GM12878 (cell line): ENCODE results near the gene CD58. TPM values are rescaled to one million over a fixed set of nuclear protein-coding genes. Genes with fewer than 3 reads are reported as not detected.

ENCODE experiments used
- BCL3 ChIP-seq: IDR thresholded peaks from 2 replicates; pipeline ENCODE4 v1.6.1; 2011; ENCODE audit warnings: borderline replicate concordance, low read depth, mild to moderate bottlenecking, moderate library complexity, low read length; ENCODE audit not compliant: insufficient read depth, poor library complexity, severe bottlenecking
- BCLAF1 ChIP-seq: fragments of 450-650 bp; IDR thresholded peaks from 2 replicates; pipeline ENCODE4 v1.6.1; 2017; ENCODE audit warnings: antibody characterized with exemption, mild to moderate bottlenecking, moderate library complexity
- BHLHE40 ChIP-seq, 2 experiments: fragments of 450-650 bp in 1 of 2; IDR thresholded peaks; 2 replicates each; pipeline ENCODE4 v1.6.1; 2011 to 2017; ENCODE audit warnings: low read depth in 2 of 2, borderline replicate concordance in 1 of 2, improper control_type of control experiment in 1 of 2, low read length in 1 of 2, mild to moderate bottlenecking in 1 of 2
- BMI1 ChIP-seq: fragments of 450-650 bp; IDR thresholded peaks from 2 replicates; pipeline ENCODE4 v1.6.1; 2016; ENCODE audit warnings: mild to moderate bottlenecking, moderate library complexity, borderline replicate concordance
- CHD2 ChIP-seq: IDR thresholded peaks from 2 replicates; pipeline ENCODE4 v1.6.1; 2011; ENCODE audit warnings: low read depth, low read length, improper control_type of control experiment, borderline replicate concordance
- HSF1 ChIP-seq: fragments of 150-350 bp; IDR thresholded peaks from 2 replicates; pipeline ENCODE4 v1.6.1; 2014; ENCODE audit warnings: mild to moderate bottlenecking, low read depth, low read length
- MEF2B ChIP-seq: fragments of 450-650 bp; IDR thresholded peaks from 2 replicates; pipeline ENCODE4 v1.6.1; 2018; ENCODE audit warnings: mild to moderate bottlenecking, moderate library complexity; ENCODE audit not compliant: partially characterized antibody, poor library complexity, severe bottlenecking
- MLLT1 ChIP-seq: fragments of 450-650 bp; IDR thresholded peaks from 2 replicates; pipeline ENCODE4 v1.6.1; 2016; ENCODE audit warnings: mild to moderate bottlenecking
- RBBP5 ChIP-seq: fragments of 200-600 bp; sonication (generic); conservative IDR thresholded peaks from 2 replicates; pipeline ENCODE4 v1.6.1; 2016
- TARDBP ChIP-seq: IDR thresholded peaks from 2 replicates; pipeline ENCODE4 v1.6.1; 2016; ENCODE audit warnings: borderline replicate concordance
- WRNIP1 ChIP-seq: IDR thresholded peaks from 2 replicates; pipeline ENCODE4 v1.6.1; 2011; ENCODE audit warnings: low read depth, low read length, improper control_type of control experiment, borderline replicate concordance
- YY1 ChIP-seq: IDR thresholded peaks from 2 replicates; pipeline ENCODE4 v1.6.1; 2011; ENCODE audit warnings: low read depth, mild to moderate bottlenecking, low read length
- ZNF687 ChIP-seq: fragments of 450-650 bp; IDR thresholded peaks from 2 replicates; pipeline ENCODE4 v1.6.1; 2017; ENCODE audit warnings: mild to moderate bottlenecking, moderate library complexity
- polyA plus RNA-seq, 11 experiments: library from polyadenylated mRNA; depleted of rRNA in 4 of 11; unstranded in 6 of 11; stranded (reverse) in 5 of 11; fragments of >200 nt; fragmentation: Nextera tagmentation in 4 of 11; fragmentation: Illumina TruSeq in 1 of 11; extraction: Ambion mirVana in 4 of 11; extraction: Trizol in 1 of 11; gene quantifications; 1 replicate in 1 of 11; 2 replicates in 10 of 11; pipeline versions ENCODE4 v1.2.1 to v1.2.3, GENCODE V29; 2011 to 2016; ENCODE audit warnings: inconsistent platforms in 2 of 11, missing spikeins in 2 of 11, low read depth in 1 of 11
- total RNA-seq, 4 experiments: library from RNA; depleted of rRNA in 3 of 4; stranded (reverse); fragments of >200 nt in 3 of 4; fragmentation: Illumina TruSeq in 1 of 4; extraction: Trizol in 1 of 4; gene quantifications; 2 replicates each; pipeline versions ENCODE4 v1.2.1 to v1.2.3, GENCODE V29; 2013 to 2021

The CD58 gene
- total and polyA plus RNA-seq, 10 of the 15 experiments (the other 5 are each of a cell fraction or from before 2014, with no cell fraction given), result 70.4 to 252 (median 129) TPM

- TF ChIP-seq CHD2 (peak; percentile 38; the same call in 1 of the 2 replicates), BCL3 (peak; percentile 64), YY1 (0 out of 2 replicates have a peak, but pooled peaks have one; percentile 10), MLLT1 (peak; percentile 91), BHLHE40 (IDR thresholded peaks at IDR 0.05; ENCODE audit: borderline replicate concordance in 1 of 2, low read depth in 2 of 2, low read length in 1 of 2) (peak in 1 of 2 experiments; percentile 43; a peak in 1 of 4 replicates), MEF2B (peak; percentile 87), RBBP5 (no peak), BCLAF1 (no peak), ZNF687 (peak; percentile 78), TARDBP (no peak), BMI1 (peak; percentile 14; the same call in 1 of the 2 replicates), HSF1 (no peak), WRNIP1 (peak; percentile 95; the same call in 1 of the 2 replicates)
These were observed 11.5 kb downstream of the CD58 start (continued) for GRCh38 chr1:116559304-116559761.
